Metanephros (tissue), 1 donor: ENCODE results near the gene PBOV1. TPM values are rescaled to one million over a fixed set of nuclear protein-coding genes. Genes with fewer than 3 reads are reported as not detected.

Source experiments
- total RNA-seq: library from RNA; depleted of rRNA; stranded (reverse); fragments of >200 nt; gene quantifications from one replicate; pipeline ENCODE4 v1.2.3, GENCODE V29; 2014

The PBOV1 gene
- total RNA-seq: not detected

DNA sequence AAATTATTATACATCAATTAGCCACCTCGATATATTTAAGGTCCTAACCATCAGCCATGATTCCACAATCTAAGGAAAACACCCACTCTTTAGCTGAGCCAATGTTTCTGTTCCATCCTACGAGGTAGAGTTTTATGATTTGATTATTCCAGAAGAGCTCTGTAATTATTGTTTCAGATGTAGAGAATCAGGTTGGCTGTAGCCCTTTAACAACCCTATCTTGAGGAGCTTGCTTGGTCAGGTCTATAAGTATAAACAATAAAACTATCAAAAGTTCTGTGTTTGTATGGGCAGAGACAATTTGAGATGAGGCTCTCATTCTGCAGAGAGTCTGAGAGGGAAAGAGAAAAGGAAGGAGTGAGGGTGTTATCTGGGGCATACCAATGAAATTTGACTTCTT is at the start of gene PBOV1:
Gene PBOV1, minus strand, starts transcription at position 43 of the 400 bp plus-strand sequence. CDS start 96 bp downstream, outside the sequence.

Other genes with a start within 250 kb of the PBOV1 start
- gene PERP, start 111.1 kb downstream of the PBOV1 start, total RNA-seq: 11.2 TPM
- 8.1 TPM for gene ARFGEF3, start 56.6 kb downstream of the PBOV1 start, total RNA-seq
- not detected for gene SMIM28, start 159.4 kb upstream of the PBOV1 start, total RNA-seq
- gene HEBP2, start 185.7 kb upstream of the PBOV1 start, total RNA-seq: 19.7 TPM